C4-2B (cell line): ENCODE measurements around the gene PHRF1.

Experiments used
- ZFX ChIP-seq: fragments of 450-650 bp; IDR thresholded peaks from 2 replicates; pipeline ENCODE4 v1.6.1; 2017
- TF ChIP-seq, protein P1 (sequence below): fragments of 450-650 bp; conservative IDR thresholded peaks from 2 replicates; pipeline ENCODE4 v1.5.1; 2017; ENCODE audit warnings: mild to moderate bottlenecking

DNA sequence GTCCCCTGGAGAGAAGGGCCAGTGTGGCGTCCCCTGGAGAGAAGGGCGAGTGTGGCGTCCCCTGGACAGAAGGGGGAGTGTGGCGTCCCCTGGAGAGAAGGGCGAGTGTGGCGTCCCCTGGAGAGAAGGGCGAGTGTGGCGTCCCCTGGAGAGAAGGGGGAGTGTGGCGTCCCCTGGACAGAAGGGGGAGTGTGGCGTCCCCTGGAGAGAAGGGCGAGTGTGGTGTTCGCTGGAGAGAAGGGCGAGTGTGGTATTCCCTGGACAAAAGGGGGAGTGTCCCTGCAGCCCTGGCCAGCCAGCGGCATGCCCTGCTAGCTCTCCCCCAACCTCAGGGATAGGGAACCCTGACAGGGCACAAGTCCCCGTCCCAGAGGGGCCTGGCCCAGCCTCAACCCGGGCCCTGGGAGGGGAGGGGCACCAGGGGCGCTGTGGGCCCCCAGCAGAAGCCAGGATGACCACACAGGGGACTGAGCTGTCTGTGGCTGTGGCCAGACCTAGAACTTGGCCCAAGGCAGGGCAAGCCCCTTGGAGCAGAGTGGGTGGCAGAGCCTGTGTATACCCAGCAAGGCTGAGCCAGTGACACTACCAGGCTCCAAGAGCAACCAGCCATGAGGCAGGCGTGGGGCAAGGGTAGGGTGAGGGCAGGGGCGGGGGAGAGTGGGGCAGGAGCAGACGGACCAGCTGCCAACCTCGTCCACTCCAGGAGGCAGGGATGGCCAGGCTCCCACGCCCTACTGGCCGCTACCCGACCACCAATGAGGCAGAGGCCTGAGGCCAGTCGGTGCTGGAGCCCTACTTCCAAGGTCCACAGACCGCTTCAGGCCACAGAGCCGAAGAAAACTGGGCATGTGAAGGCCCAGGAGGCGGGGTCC, 45.1 kb upstream of the PHRF1 start:
- TF ChIP-seq, protein P1, sequence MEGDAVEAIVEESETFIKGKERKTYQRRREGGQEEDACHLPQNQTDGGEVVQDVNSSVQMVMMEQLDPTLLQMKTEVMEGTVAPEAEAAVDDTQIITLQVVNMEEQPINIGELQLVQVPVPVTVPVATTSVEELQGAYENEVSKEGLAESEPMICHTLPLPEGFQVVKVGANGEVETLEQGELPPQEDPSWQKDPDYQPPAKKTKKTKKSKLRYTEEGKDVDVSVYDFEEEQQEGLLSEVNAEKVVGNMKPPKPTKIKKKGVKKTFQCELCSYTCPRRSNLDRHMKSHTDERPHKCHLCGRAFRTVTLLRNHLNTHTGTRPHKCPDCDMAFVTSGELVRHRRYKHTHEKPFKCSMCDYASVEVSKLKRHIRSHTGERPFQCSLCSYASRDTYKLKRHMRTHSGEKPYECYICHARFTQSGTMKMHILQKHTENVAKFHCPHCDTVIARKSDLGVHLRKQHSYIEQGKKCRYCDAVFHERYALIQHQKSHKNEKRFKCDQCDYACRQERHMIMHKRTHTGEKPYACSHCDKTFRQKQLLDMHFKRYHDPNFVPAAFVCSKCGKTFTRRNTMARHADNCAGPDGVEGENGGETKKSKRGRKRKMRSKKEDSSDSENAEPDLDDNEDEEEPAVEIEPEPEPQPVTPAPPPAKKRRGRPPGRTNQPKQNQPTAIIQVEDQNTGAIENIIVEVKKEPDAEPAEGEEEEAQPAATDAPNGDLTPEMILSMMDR, result no peak
- no peak for TF ChIP-seq ZFX
